NCI-H345 (cell line): ENCODE results near the gene RAI14.
A peak's percentile ranks its signal among the peaks of the same experiment; 100 is the strongest.

Experiments
- DNase-seq: peaks from one replicate; lab custom pipeline; 2025; lab: John Stamatoyannopoulos, UW

Gene RAI14

DNA sequence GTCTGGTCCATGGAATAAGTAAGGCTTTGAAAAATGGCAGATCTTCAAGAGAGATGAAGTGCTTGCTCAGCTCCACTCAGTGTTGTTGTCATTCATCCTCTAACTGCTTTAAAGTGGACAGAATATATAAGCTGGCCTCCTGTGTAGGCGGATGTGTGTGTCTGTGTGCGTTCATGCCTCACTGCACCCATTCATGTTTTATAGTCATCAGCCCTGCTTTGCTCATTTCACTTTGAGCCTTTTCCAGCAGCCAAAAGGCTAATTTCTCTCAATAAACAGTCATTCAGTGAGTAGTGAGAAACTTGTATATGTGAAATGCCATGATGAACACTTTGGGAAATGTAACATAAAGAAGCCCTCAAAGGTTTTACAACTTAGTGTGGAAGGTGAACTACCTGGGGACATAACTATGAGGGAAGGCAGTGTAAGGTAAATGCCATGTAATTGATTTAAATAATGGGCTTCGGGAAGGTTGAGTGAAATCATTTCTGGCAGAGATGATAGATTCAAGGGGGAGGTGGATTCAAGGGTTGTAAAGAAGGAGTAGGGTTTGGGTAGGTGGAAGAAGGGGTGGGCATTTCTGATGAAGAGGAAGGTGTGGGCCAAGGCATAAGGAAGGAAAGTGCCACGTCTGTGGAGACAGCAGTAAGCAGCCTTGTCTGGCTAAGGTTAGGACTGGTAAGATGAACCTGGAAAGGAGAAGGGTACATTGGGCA is 198.5 kb downstream of the RAI14 start:
- DNase-seq: peak; percentile 71

DNA sequence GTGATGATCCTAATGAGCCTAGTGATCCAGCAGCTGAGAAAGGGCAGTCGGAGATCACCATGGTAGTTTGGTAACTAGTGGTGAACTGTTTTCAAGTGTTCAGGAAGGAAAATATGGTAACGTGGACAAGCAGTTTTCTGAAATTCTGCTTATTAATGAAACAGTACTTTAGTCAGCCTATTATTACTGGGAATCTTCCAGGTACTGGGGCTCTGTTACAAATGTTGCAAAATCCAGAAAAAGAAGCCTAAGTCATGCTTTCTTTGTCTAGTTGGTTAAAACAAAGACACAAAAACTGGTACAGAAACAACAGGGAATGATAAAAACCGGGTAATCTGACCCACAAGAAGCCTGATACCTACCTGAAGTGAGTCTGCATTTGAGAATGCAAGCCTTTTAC is 201.0 kb downstream of the RAI14 start:
- no peak for DNase-seq

DNA sequence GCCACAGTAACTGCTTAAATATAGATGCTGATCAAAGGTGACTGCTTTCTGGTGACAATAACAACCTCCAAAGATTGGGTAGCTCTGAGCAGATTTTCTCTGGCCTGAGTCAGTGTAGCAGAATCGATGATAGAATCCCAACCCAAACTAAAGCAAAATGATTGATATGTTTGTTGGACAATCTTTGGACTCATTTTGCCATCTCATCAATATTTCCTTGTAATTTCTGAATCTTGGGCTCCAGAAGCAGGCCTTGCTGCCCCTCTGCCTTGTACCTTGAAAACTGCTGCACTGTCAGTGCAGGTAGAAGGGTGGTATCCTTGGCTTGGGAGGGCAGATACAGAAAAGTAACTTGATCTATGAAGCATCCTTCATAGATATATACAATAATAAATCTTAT is 201.8 kb downstream of the RAI14 start:
- DNase-seq: no peak

DNA sequence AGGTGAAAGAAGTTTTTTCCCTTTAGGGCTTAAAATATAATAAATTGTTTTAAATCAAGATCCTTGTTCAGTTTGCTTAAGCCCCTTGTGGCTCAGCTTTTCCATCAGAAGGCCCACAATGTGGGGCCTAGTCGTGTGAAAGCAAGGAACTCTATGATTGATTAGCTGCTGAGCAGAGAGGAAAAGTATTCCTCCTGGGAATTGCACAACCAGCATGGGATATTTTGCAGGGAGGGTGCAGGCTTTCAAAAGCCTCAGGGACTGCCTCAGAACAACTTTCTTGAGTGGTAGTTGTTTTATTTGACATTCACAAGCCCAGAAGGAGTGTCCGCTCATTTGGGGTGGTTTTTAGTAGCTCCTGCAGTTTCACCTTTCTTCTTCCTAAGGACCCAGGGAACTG is 202.7 kb downstream of the RAI14 start:
- DNase-seq: no peak

DNA sequence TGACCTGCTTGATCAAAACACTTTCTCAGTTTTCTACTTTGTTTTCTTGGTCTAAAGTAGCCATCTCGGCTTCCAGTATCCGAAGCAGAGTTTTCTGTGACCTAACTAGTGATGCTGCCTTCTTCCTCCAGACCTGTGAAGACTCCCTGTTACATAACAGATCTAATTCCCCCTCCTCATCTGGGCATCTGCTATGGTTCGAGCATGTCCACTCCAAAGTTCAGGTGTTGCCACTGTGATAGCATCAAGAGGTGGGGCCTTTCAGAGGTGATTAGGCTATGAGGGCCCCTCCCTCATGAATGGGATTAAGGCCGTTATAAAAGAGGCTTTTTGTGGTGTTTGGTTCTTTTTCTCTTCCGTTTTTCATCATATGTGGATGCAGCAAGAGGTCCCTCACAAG is 203.1 kb downstream of the RAI14 start:
- no peak for DNase-seq

DNA sequence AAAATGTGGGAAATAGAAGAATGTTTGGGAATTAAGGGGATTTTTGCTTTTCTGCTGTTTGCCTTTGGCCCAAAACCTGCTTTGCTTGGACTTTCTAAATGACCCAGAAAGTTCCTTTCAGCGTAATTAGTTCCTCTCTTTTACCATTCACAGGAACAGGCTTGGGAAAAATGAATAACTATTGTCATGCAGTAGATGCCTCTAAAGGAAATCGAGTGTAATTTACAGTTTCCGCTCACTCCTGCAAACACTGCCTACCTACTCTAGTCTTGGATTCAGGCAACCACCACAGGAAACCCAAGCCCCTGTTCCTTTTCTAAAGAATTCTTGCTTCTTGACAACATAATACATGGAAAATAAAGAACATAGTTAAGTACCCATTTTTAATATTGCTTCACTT is 207.8 kb downstream of the RAI14 start:
- no peak for DNase-seq

DNA sequence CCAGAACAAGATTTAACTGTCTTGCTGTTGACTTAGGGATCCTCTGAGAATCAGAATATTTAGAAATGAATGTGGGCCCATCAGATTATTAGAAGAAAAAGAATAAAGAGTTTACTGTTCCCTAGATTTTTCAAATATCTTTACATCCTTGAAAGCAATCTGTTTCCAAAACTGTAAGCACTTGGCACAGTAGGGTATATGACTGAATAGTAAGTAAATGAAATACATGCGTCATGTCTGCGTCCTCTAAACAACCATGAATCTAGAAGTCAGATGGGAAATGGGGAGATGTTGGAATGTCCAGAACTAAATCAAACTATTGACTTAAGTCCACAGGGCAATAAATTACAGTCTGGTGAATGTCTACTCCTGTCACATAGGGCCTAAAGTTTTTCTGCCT is 209.0 kb downstream of the RAI14 start:
- DNase-seq: no peak

DNA sequence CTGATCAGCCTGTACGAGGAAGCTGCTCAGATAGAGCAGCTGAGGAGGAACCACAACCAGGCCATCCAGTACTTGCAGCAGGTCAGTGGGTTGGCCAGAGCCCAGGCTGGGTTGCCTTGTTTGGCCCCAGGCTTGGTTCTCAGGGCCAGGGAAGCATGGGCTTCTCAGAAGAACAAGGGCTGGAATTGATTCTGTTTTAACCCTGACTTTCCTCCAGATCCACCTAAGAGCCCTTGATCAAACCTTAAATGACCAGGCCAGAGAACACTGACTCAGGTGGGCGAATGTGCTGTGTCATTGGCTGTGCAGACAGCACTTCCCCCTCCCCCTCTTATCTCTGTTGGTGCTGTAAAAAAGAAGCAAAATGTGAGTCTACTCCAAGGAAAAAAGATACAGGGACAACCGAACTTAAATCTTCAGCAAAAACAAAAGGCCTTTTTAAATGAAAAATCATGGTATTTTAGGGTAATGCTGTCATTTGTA is 210.9 kb downstream of the RAI14 start:
- DNase-seq: no peak

DNA sequence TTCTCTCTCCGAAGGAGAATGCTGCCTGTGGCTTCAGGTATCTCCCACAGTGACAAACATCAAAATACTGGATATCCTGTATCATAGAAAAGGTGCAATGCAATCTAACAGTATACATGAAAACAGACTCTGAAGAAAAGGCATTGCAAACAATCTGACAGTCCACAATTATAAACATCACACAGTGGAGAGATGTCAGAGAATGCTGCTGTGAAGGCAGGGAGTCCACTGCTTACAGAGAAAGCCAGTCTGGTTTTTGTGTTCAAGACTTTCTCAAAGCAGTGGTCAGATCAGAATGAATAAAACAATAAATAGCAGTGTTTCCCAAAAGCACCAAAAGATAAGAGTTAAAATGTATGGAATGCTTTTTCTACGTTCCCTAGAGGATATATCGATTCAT is 211.5 kb downstream of the RAI14 start:
- no peak for DNase-seq

DNA sequence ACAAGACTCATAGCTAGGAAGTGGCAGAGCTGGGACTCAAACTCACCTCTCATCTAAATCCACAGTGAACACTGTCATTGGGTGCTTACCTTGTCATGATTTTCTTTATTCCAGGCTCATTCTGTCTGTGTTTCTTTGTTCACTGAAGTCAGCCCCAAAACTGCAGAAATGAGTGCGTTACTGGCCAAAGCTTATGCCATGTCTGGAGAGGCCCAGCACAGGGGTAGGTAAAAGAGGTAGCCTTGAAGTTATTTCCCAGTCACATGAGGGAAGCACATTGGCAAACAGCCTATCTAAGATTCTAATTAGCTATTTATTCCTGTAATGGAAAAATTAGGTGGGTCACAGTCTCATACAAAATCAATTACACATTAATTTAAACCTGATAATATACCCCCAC is 212.7 kb downstream of the RAI14 start:
- no peak for DNase-seq

DNA sequence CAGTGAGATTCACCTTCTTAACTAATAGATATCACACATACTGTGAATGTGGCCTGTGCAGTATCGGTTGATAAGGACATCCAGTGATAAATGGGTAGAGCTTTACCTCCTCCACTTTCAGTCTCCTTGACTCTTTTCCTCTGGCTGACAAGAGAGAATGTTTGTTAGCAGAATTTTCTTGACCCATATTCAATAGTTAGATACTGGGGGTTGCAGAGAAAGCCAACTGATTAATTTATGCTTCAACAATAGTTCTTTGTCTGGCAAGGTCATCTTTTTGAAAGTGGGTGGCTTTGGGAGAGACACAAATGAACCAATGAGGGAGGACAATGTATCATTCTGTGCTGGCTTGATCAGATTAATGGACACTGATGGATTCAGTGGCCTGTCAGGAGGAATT is 213.1 kb downstream of the RAI14 start:
- no peak for DNase-seq

DNA sequence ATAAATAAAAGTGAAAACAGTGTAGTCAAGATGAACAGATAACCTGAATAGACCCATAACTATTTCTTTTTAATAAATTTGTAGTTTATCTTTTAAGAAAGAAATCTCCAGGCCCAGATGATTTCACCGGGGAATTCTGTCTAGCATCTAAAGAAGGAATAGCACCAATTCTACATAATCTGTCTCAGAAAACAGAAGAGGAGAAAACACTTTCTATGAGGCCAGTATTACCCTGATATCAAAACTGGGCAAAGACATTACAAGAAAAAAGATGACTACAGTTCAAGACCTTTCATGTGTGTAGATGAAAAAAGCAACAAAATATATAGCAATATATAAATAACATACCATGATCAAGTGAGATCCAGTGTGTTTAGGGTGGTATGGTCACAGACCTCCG is 214.3 kb downstream of the RAI14 start:
- no peak for DNase-seq

DNA sequence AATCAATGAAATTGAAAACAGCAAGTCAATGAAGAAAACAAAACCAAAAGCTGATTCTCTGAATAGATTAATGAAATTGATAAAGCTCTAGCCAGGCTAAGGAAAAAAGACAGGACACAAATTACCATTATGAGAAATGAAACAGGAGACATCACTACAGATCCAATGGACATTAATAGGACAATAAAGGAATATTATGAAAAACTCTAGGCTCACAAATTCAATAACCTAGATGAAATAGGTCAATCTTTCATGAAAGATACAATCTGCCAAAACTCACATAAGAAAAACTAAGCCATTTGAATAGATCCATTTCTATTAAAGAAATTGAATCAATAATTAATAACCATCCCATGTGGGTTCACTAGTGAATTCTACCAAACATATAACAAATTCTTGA is 220.1 kb downstream of the RAI14 start:
- DNase-seq: no peak

DNA sequence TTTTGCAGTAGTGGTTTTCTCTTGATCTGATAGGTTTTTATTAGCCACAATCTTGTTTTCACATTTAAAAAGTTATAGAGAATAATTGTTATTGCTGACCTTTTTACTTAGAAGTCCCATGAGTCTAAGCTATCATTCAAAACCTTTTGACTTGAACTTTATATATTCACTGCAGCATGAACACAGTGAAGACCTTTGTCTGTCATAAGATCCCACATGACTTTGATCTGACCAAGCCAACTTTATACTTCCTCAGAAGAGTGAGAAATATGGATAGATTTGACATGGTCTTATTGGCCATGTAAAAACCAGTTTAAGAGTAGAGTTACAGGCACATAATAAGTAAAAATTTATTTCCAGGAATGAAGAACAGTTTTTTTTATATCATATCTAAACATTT is 225.1 kb downstream of the RAI14 start:
- no peak for DNase-seq
